Tibial artery (tissue), 4 donors: ENCODE data around the gene CABP1.
"Not testable (repeated sequence)": the region's sequence is repeated elsewhere in the genome, so short reads cannot be mapped to it uniquely, and the experiment has no call there.

Experiments used
- DNase-seq, 2 donors: peaks; one replicate each; pipeline ENCODE4 v3.0.0-alpha.2; 2019
- H3K27ac ChIP-seq, 2 donors: fragments of 200-600 bp; sonication (generic) in 1 of 2; 1 replicate in 1 of 2; 2 replicates in 1 of 2; pipeline ENCODE4 v1.5.1; 2018 to 2019; ENCODE audit warnings: mild to moderate bottlenecking in 1 of 2
- H3K27me3 ChIP-seq, 2 donors: fragments of 200-600 bp; sonication (generic) in 1 of 2; one replicate each; pipeline versions ENCODE4 v1.5.1 to v1.6.0; 2016 to 2019
- H3K36me3 ChIP-seq, 3 donors: fragments of 200-600 bp; sonication (generic) in 2 of 3; one replicate each; pipeline ENCODE4 v1.5.1; 2016 to 2019; ENCODE audit warnings: mild to moderate bottlenecking in 2 of 3
- H3K4me1 ChIP-seq, 4 donors: fragments of 200-600 bp; sonication (generic) in 2 of 4; 1 replicate in 3 of 4; 2 replicates in 1 of 4; pipeline ENCODE4 v1.5.1; 2016 to 2019
- H3K4me3 ChIP-seq, 2 donors: fragments of 200-600 bp; sonication (generic) in 1 of 2; 1 replicate in 1 of 2; 2 replicates in 1 of 2; pipeline ENCODE4 v1.5.1; 2018 to 2019; ENCODE audit warnings: mild to moderate bottlenecking in 2 of 2
- H3K9me3 ChIP-seq, 3 donors: fragments of 200-600 bp; sonication (generic) in 1 of 3; one replicate each; pipeline ENCODE4 v1.5.1; 2016 to 2019
- CTCF ChIP-seq, 2 experiments: fragments of 200-600 bp in 1 of 2; fragments of 450-650 bp in 1 of 2; IDR thresholded peaks; one replicate each; pipeline ENCODE4 v1.5.1; 2017 to 2019; ENCODE audit warnings: antibody characterized with exemption in 2 of 2, mild to moderate bottlenecking in 1 of 2, moderate library complexity in 1 of 2
- intact Hi-C: fragments of 100-400 bp; cut with DNase I; formaldehyde crosslinking; loops from one replicate; pipeline ENCODE4 v1.15.0; 2023; ENCODE audit warnings: low total_unique reads

Gene CABP1

DNA sequence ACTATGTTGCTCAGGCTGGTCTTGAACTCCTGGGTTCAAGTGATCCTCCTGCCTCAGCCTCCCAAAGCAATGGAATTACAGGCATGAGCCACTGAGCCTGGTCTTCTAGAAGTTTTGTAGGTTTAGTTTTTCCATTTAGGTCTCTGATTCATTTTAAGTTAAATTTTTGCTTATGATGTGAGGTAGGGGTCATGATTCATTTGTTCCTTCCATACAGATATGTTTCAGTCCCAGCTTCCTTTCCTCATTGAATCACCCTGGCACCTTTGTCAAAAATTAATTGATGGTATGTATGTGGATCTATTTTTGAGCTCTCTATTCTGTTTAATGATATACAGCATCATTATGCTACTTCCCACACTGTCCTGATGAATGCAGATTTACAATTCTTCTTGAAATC, 25.6 kb upstream of the CABP1 start:
- Histone ChIP-seq H3K4me1 (no peaks in the 10 kb centered on the region), H3K27me3 (peaks cover 0 to 24% of the 10 kb centered on the region in 2 donors), H3K4me3 (no peak overlapping the region), H3K27ac (no peak overlapping the region), H3K9me3 (no peaks in the 10 kb centered on the region), H3K36me3 (no peaks in the 10 kb centered on the region)
- intact Hi-C loops = no loop called here
- DNase-seq = no peak
- TF ChIP-seq CTCF (IDR thresholded peaks at IDR 0.05) = no peak

GRCh38 chr12:120617193-120617592, 23.2 kb upstream of the CABP1 start:
- H3K36me3 ChIP-seq, DNase-seq, H3K27ac ChIP-seq, H3K4me1 ChIP-seq, H3K4me3 ChIP-seq, intact Hi-C loops, H3K9me3 ChIP-seq: not testable (repeated sequence)
- H3K27me3 ChIP-seq = peaks cover 0 to 42% of the 10 kb centered on the region in 2 donors

DNA sequence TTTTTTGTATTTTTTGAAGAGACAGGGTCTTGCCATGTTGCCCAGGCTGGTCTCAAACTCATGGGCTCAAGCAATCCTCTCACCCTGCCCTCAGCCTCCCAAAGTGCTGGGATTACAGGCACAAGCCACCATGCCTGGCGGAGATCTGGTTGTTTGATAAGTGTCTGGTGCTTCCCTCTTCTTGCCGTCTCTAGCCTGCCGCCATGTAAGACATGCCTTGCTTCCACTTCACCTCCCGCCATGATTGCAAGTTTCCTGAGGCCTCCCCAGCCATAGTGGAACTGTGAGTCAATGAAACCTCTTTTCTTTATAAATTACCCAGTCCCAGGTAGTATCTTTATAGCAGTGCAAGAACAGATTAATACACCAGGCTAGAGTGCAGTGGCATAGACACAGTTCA, 22.7 kb upstream of the CABP1 start:
- H3K27ac ChIP-seq, intact Hi-C loops, H3K9me3 ChIP-seq, DNase-seq, H3K4me1 ChIP-seq, H3K4me3 ChIP-seq, H3K36me3 ChIP-seq: not testable (repeated sequence)
- peaks cover 0 to 42% of the 10 kb centered on the region in 2 donors for H3K27me3 ChIP-seq

- no peak for DNase-seq
- Histone ChIP-seq H3K27ac (no peak overlapping the region), H3K9me3 (no peaks in the 10 kb centered on the region), H3K4me1 (no peaks in the 10 kb centered on the region), H3K27me3 (peaks cover 0 to 42% of the 10 kb centered on the region in 2 donors), H3K36me3 (no peaks in the 10 kb centered on the region), H3K4me3 (no peak overlapping the region)
- intact Hi-C loops = no loop called here
- no peak for TF ChIP-seq CTCF (IDR thresholded peaks at IDR 0.05)
These were observed 21.3 kb upstream of the CABP1 start for GRCh38 chr12:120618954-120619615.

- H3K4me3 ChIP-seq = no peak overlapping the region
- no peaks in the 10 kb centered on the region for H3K9me3 ChIP-seq
- no peak overlapping the region for H3K27ac ChIP-seq
- TF ChIP-seq CTCF (IDR thresholded peaks at IDR 0.05) = no peak
- DNase-seq = no peak
- intact Hi-C loops = no loop called here
- no peaks in the 10 kb centered on the region for H3K36me3 ChIP-seq
- H3K4me1 ChIP-seq = no peaks in the 10 kb centered on the region
- H3K27me3 ChIP-seq = peaks cover 0 to 42% of the 10 kb centered on the region in 2 donors
These were observed 19.8 kb upstream of the CABP1 start for GRCh38 chr12:120620624-120621023.

GRCh38 chr12:120625557-120626419, 14.6 kb upstream of the CABP1 start:
- DNase-seq = no peak
- no peak overlapping the region for H3K27ac ChIP-seq
- peaks cover 0 to 9% of the 10 kb centered on the region in 2 donors for H3K27me3 ChIP-seq
- H3K4me3 ChIP-seq = no peak overlapping the region
- no peak for TF ChIP-seq CTCF (IDR thresholded peaks at IDR 0.05)
- H3K36me3 ChIP-seq = no peaks in the 10 kb centered on the region
- no peaks in the 10 kb centered on the region for H3K4me1 ChIP-seq
- H3K9me3 ChIP-seq = no peaks in the 10 kb centered on the region
- intact Hi-C loops = no loop called here
